Neural cell (in vitro differentiated cells): ENCODE measurements around the gene KIF1C. TPM values are rescaled to one million over a fixed set of nuclear protein-coding genes. Genes with fewer than 3 reads are reported as not detected.

Source experiments
- H2AFZ ChIP-seq: fragments of 200-600, 300-800 bp; sonication (generic), shearing (Covaris generic); 2 replicates; pipeline ENCODE4 v1.6.0; 2014; ENCODE audit warnings: low read depth, mild to moderate bottlenecking, antibody characterized with exemption, low read length, moderate library complexity
- H3F3A ChIP-seq: fragments of 200-600 bp; shearing (Covaris generic); 2 replicates; pipeline ENCODE4 v1.6.1; 2016; ENCODE audit warnings: mild to moderate bottlenecking, moderate library complexity, mixed read lengths, antibody characterized with exemption, low read length; ENCODE audit not compliant: insufficient read depth, poor library complexity, severe bottlenecking
- H3K27ac ChIP-seq: fragments of 200-600, 300-800 bp; sonication (generic), shearing (Covaris generic); 2 replicates; pipeline ENCODE4 v1.5.1; 2014; ENCODE audit warnings: mild to moderate bottlenecking, low read length, moderate library complexity
- H3K27me3 ChIP-seq: fragments of 300-800, 200-600 bp; sonication (generic), shearing (Covaris generic); 2 replicates; pipeline ENCODE4 v1.6.0; 2014; ENCODE audit warnings: mild to moderate bottlenecking, low read depth, low read length, moderate library complexity; ENCODE audit not compliant: insufficient read depth
- H3K36me3 ChIP-seq: fragments of 300-800, 200-600 bp; sonication (generic), shearing (Covaris generic); 2 replicates; pipeline ENCODE4 v1.5.1; 2014; ENCODE audit warnings: mild to moderate bottlenecking, antibody characterized with exemption, low read length, moderate library complexity; ENCODE audit not compliant: insufficient read depth
- H3K4me2 ChIP-seq: fragments of 300-800, 200-600 bp; sonication (generic), shearing (Covaris generic); 2 replicates; pipeline ENCODE4 v1.6.0; 2014; ENCODE audit warnings: mild to moderate bottlenecking, low read length
- H3K4me3 ChIP-seq: fragments of 300-800, 200-600 bp; sonication (generic), shearing (Covaris generic); 2 replicates; pipeline ENCODE4 v1.5.1; 2014; ENCODE audit warnings: mild to moderate bottlenecking, low read length, moderate library complexity
- H3K79me2 ChIP-seq: fragments of 200-600 bp; shearing (Covaris generic); replicated peaks from 2 replicates; pipeline ENCODE4 v1.6.0; 2014; ENCODE audit warnings: mild to moderate bottlenecking, low read length, moderate library complexity; ENCODE audit not compliant: insufficient read depth
- H3K9ac ChIP-seq: fragments of 300-800, 200-600 bp; sonication (generic), shearing (Covaris generic); 2 replicates; pipeline ENCODE4 v1.6.1; 2016; ENCODE audit warnings: mild to moderate bottlenecking, low read length, mixed read lengths
- H3K9me2 ChIP-seq: fragments of 200-600 bp; shearing (Covaris generic); 2 replicates; pipeline ENCODE4 v1.6.1; 2016; ENCODE audit warnings: mild to moderate bottlenecking, low read length, mixed read lengths; ENCODE audit not compliant: insufficient read depth
- H3K9me3 ChIP-seq: fragments of 200-600, 300-800 bp; sonication (generic), shearing (Covaris generic); 2 replicates; pipeline ENCODE4 v1.6.1; 2016; ENCODE audit warnings: mild to moderate bottlenecking, mixed run types, low read length, moderate library complexity, mixed read lengths
- H4K20me1 ChIP-seq: fragments of 200-600 bp; shearing (Covaris generic); 2 replicates; pipeline ENCODE4 v1.6.1; 2016; ENCODE audit warnings: mild to moderate bottlenecking, mixed run types; ENCODE audit not compliant: insufficient read depth
- EP300 ChIP-seq: fragments of 450-650 bp; conservative IDR thresholded peaks from 2 replicates; pipeline ENCODE4 v1.6.1; 2014; ENCODE audit warnings: antibody characterized with exemption, mild to moderate bottlenecking, moderate library complexity; ENCODE audit not compliant: poor library complexity, severe bottlenecking
- EZH2 ChIP-seq: fragments of 200-600, 300-800 bp; shearing (Covaris generic), sonication (generic); IDR thresholded peaks from 2 replicates; pipeline ENCODE4 v1.6.1; 2014; ENCODE audit warnings: antibody characterized with exemption, low read length, borderline replicate concordance, mild to moderate bottlenecking; ENCODE audit not compliant: insufficient read depth, poor library complexity, severe bottlenecking
- MXI1 ChIP-seq: fragments of 450-650 bp; conservative IDR thresholded peaks from 2 replicates; pipeline ENCODE4 v1.6.1; 2014; ENCODE audit warnings: antibody characterized with exemption, mild to moderate bottlenecking; ENCODE audit not compliant: poor library complexity, severe bottlenecking
- POLR2AphosphoS5 ChIP-seq: IDR thresholded peaks from 2 replicates; pipeline ENCODE4 v1.6.1; 2012
- RAD21 ChIP-seq: fragments of 450-650 bp; conservative IDR thresholded peaks from 2 replicates; pipeline ENCODE4 v1.6.1; 2014; ENCODE audit warnings: antibody characterized with exemption, mild to moderate bottlenecking, moderate library complexity
- SMC3 ChIP-seq: fragments of 450-650 bp; conservative IDR thresholded peaks from 2 replicates; pipeline ENCODE4 v1.6.1; 2014; ENCODE audit warnings: antibody characterized with exemption, mild to moderate bottlenecking, moderate library complexity; ENCODE audit not compliant: poor library complexity
- TAF1 ChIP-seq: IDR thresholded peaks from 2 replicates; pipeline ENCODE4 v1.6.1; 2012; ENCODE audit warnings: low read depth
- polyA plus RNA-seq: library from polyadenylated mRNA; depleted of rRNA; stranded (reverse); fragments of >200 nt; gene quantifications from 2 replicates; pipeline ENCODE4 v1.2.3, GENCODE V29; 2014
- TF ChIP-seq, protein P1 (sequence below): fragments of 450-650 bp; IDR thresholded peaks from 2 replicates; pipeline ENCODE4 v1.5.1; 2014; ENCODE audit warnings: antibody characterized with exemption, mild to moderate bottlenecking, moderate library complexity; ENCODE audit not compliant: poor library complexity, severe bottlenecking
- TF ChIP-seq, protein P2 (sequence below): IDR thresholded peaks from 2 replicates; pipeline ENCODE4 v1.6.1; 2012; ENCODE audit warnings: borderline replicate concordance

KIF1C gene
- polyA plus RNA-seq, 1 donor from 2014 or later, result 8.3 TPM

DNA sequence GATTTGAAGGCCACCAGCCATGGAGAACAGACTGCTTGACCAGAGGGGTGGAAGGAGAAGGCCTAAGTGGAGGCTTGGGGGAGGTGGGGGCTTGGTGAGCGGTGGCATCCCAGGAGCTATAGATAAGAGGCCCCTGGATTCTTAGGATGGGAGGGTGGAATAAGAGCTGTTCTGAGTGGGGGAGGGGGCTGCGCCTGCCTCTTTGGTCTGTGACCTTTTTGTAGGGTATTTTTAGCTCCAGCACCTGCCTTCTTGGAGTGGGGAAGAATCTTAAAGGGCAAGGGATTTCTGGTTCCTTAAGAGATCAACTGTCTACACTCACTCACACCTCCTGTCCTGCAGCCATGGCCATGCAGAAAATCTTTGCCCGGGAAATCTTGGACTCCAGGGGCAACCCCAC lies 46.3 kb upstream of the KIF1C start:
- Histone ChIP-seq H3F3A (no peaks in the 10 kb centered on the region), H3K4me3 (no peak overlapping the region), H3K9ac (no peak overlapping the region), H3K79me2 (peaks cover 2% of the 10 kb centered on the region), H3K27ac (no peak overlapping the region), H2AFZ (no peak overlapping the region), H3K36me3 (no peaks in the 10 kb centered on the region), H3K27me3 (peaks cover 3% of the 10 kb centered on the region), H4K20me1 (no peaks in the 10 kb centered on the region), H3K9me2 (no peaks in the 10 kb centered on the region), H3K9me3 (no peaks in the 10 kb centered on the region), H3K4me2 (no peak overlapping the region)
- TF ChIP-seq, protein P1, sequence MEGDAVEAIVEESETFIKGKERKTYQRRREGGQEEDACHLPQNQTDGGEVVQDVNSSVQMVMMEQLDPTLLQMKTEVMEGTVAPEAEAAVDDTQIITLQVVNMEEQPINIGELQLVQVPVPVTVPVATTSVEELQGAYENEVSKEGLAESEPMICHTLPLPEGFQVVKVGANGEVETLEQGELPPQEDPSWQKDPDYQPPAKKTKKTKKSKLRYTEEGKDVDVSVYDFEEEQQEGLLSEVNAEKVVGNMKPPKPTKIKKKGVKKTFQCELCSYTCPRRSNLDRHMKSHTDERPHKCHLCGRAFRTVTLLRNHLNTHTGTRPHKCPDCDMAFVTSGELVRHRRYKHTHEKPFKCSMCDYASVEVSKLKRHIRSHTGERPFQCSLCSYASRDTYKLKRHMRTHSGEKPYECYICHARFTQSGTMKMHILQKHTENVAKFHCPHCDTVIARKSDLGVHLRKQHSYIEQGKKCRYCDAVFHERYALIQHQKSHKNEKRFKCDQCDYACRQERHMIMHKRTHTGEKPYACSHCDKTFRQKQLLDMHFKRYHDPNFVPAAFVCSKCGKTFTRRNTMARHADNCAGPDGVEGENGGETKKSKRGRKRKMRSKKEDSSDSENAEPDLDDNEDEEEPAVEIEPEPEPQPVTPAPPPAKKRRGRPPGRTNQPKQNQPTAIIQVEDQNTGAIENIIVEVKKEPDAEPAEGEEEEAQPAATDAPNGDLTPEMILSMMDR, result no peak
- TF ChIP-seq, protein P2, sequence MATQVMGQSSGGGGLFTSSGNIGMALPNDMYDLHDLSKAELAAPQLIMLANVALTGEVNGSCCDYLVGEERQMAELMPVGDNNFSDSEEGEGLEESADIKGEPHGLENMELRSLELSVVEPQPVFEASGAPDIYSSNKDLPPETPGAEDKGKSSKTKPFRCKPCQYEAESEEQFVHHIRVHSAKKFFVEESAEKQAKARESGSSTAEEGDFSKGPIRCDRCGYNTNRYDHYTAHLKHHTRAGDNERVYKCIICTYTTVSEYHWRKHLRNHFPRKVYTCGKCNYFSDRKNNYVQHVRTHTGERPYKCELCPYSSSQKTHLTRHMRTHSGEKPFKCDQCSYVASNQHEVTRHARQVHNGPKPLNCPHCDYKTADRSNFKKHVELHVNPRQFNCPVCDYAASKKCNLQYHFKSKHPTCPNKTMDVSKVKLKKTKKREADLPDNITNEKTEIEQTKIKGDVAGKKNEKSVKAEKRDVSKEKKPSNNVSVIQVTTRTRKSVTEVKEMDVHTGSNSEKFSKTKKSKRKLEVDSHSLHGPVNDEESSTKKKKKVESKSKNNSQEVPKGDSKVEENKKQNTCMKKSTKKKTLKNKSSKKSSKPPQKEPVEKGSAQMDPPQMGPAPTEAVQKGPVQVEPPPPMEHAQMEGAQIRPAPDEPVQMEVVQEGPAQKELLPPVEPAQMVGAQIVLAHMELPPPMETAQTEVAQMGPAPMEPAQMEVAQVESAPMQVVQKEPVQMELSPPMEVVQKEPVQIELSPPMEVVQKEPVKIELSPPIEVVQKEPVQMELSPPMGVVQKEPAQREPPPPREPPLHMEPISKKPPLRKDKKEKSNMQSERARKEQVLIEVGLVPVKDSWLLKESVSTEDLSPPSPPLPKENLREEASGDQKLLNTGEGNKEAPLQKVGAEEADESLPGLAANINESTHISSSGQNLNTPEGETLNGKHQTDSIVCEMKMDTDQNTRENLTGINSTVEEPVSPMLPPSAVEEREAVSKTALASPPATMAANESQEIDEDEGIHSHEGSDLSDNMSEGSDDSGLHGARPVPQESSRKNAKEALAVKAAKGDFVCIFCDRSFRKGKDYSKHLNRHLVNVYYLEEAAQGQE, result no peak
- TF ChIP-seq SMC3 (no peak), POLR2AphosphoS5 (no peak), RAD21 (no peak), TAF1 (no peak), EZH2 (no peak), EP300 (no peak), MXI1 (no peak)

DNA sequence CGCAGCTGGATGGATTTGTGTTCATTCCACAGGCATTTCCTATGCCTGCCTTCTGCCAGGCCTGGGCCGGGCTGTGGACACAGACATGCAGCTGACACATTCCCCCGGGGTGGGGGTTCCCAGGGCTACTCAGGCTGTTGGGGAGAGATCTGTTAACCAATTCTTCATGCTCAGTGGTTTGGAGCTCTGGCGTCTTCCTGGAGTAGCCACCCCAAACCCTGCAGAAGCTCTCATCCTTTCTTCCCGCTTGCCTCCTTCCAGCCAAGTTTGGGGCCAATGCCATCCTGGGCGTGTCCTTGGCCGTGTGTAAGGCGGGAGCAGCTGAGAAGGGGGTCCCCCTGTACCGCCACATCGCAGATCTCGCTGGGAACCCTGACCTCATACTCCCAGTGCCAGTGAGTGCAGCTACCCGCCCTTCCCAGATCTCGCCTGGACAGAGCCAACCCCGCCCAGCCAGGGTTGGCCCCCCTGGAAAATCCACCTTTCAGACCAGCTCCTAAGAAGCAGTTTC lies 44.2 kb upstream of the KIF1C start:
- Histone ChIP-seq H3K9ac (no peak overlapping the region), H3F3A (no peaks in the 10 kb centered on the region), H4K20me1 (no peaks in the 10 kb centered on the region), H3K79me2 (no peaks in the 10 kb centered on the region), H3K4me3 (no peak overlapping the region), H3K9me3 (no peaks in the 10 kb centered on the region), H3K36me3 (no peaks in the 10 kb centered on the region), H3K27ac (no peak overlapping the region), H2AFZ (no peak overlapping the region), H3K27me3 (peaks cover 3% of the 10 kb centered on the region), H3K4me2 (no peak overlapping the region), H3K9me2 (no peaks in the 10 kb centered on the region)
- TF ChIP-seq MXI1 (no peak), EZH2 (no peak), RAD21 (no peak), POLR2AphosphoS5 (no peak), TAF1 (no peak), EP300 (no peak), SMC3 (no peak)
- TF ChIP-seq, protein P2, result no peak
- TF ChIP-seq, protein P1, result no peak
